Fibroblast of pulmonary artery (primary cell): Measurements from ENCODE around the gene RASGRF2.

Source experiments
- DNase-seq: peaks from one replicate; pipeline ENCODE4 v3.0.0-alpha.2; 2010; ENCODE audit warnings: low read depth
- H3K4me3 ChIP-seq: replicated peaks from 2 replicates; pipeline ENCODE4 v1.5.1; 2011; ENCODE audit warnings: low read depth, mild to moderate bottlenecking, control low read depth, low read length, moderate library complexity
- CTCF ChIP-seq: IDR thresholded peaks from 2 replicates; pipeline ENCODE4 v1.5.1; 2011; ENCODE audit warnings: mild to moderate bottlenecking, control low read depth, low read length, inconsistent platforms; ENCODE audit errors: missing control alignments

Gene RASGRF2

GRCh38 chr5:81006231-81006630 lies 46.1 kb downstream of the RASGRF2 start:
- no peak for TF ChIP-seq CTCF
- no peak overlapping the region for H3K4me3 ChIP-seq
- DNase-seq, result no peak

GRCh38 chr5:81006947-81007636 lies 46.9 kb downstream of the RASGRF2 start:
- no peak for DNase-seq
- TF ChIP-seq CTCF, result no peak
- no peak overlapping the region for H3K4me3 ChIP-seq

GRCh38 chr5:81007637-81008027 lies 47.5 kb downstream of the RASGRF2 start:
- H3K4me3 ChIP-seq, result no peak overlapping the region
- no peak for TF ChIP-seq CTCF
- DNase-seq, result no peak

- no peak overlapping the region for H3K4me3 ChIP-seq
- DNase-seq, result no peak
- no peak for TF ChIP-seq CTCF
These were observed 50.4 kb downstream of the RASGRF2 start for GRCh38 chr5:81010336-81011169.

GRCh38 chr5:81014348-81014747 lies 54.2 kb downstream of the RASGRF2 start:
- DNase-seq, result no peak
- no peak for TF ChIP-seq CTCF
- H3K4me3 ChIP-seq, result no peak overlapping the region

- H3K4me3 ChIP-seq, result no peak overlapping the region
- no peak for TF ChIP-seq CTCF
- DNase-seq, result no peak
These were observed 56.0 kb downstream of the RASGRF2 start for GRCh38 chr5:81016116-81016515.
